ENCODE data around the gene CBFA2T3.

The CBFA2T3 gene

GRCh38 chr16:88913870-88914269 lies 63.1 kb downstream of the CBFA2T3 start:
- no peaks in the 10 kb centered on the region for H3K36me3 ChIP-seq (ENCODE audit: control insufficient read depth, insufficient read depth, low read length)
- no peaks in the 10 kb centered on the region for H3K27me3 ChIP-seq (ENCODE audit: control insufficient read depth, insufficient read depth, low read length)
- TF ChIP-seq, protein P1, sequence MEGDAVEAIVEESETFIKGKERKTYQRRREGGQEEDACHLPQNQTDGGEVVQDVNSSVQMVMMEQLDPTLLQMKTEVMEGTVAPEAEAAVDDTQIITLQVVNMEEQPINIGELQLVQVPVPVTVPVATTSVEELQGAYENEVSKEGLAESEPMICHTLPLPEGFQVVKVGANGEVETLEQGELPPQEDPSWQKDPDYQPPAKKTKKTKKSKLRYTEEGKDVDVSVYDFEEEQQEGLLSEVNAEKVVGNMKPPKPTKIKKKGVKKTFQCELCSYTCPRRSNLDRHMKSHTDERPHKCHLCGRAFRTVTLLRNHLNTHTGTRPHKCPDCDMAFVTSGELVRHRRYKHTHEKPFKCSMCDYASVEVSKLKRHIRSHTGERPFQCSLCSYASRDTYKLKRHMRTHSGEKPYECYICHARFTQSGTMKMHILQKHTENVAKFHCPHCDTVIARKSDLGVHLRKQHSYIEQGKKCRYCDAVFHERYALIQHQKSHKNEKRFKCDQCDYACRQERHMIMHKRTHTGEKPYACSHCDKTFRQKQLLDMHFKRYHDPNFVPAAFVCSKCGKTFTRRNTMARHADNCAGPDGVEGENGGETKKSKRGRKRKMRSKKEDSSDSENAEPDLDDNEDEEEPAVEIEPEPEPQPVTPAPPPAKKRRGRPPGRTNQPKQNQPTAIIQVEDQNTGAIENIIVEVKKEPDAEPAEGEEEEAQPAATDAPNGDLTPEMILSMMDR (IDR thresholded peaks at IDR 0.05), result no peak
- no peaks in the 10 kb centered on the region for H3K79me2 ChIP-seq
- no peak overlapping the region for H3K9ac ChIP-seq
- no peaks in the 10 kb centered on the region for H3K4me1 ChIP-seq
- no peaks in the 10 kb centered on the region for H3K9me3 ChIP-seq (ENCODE audit: control insufficient read depth, low read length)
- H3K4me2 ChIP-seq (ENCODE audit: low read length), result no peak overlapping the region
- H2AFZ ChIP-seq, result no peak overlapping the region
- H3K4me3 ChIP-seq (ENCODE audit: low read depth, low read length), result no peak overlapping the region
- no peak overlapping the region for H3K27ac ChIP-seq

GRCh38 chr16:88913001-88913612 lies 63.9 kb downstream of the CBFA2T3 start:
- H3K9me3 ChIP-seq (ENCODE audit: control insufficient read depth, low read length), result no peaks in the 10 kb centered on the region
- H3K27me3 ChIP-seq (ENCODE audit: control insufficient read depth, insufficient read depth, low read length), result no peaks in the 10 kb centered on the region
- no peak overlapping the region for H3K4me3 ChIP-seq (ENCODE audit: low read depth, low read length)
- no peak overlapping the region for H2AFZ ChIP-seq
- no peaks in the 10 kb centered on the region for H3K36me3 ChIP-seq (ENCODE audit: control insufficient read depth, insufficient read depth, low read length)
- H3K4me2 ChIP-seq (ENCODE audit: low read length), result no peak overlapping the region
- H3K9ac ChIP-seq, result no peak overlapping the region
- TF ChIP-seq, protein P1 (IDR thresholded peaks at IDR 0.05), result no peak
- no peaks in the 10 kb centered on the region for H3K79me2 ChIP-seq
- H3K4me1 ChIP-seq, result no peaks in the 10 kb centered on the region
- H3K27ac ChIP-seq, result no peak overlapping the region

DNA sequence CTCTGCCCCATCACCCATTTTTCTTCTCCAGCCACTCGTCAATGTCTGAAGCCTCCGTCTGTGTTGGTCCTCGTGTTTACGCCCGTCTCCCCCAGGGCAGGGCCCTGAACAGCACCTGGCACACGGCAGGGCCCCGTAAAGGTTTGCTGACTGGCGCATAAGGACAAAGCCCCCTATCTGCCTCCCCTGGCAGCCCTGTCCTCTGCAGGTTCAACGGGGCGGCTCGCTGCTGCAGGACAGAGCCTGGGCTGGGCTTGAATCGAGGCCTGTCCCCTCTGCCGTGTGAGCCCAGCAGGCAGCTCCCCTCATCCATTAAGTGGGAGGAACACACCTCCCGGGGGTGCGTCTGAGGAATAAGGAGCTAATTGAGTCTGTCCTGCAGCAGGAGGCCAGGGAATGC lies 64.5 kb downstream of the CBFA2T3 start:
- H3K4me3 ChIP-seq (ENCODE audit: low read depth, low read length), result no peak overlapping the region
- no peaks in the 10 kb centered on the region for H3K27me3 ChIP-seq (ENCODE audit: control insufficient read depth, insufficient read depth, low read length)
- no peaks in the 10 kb centered on the region for H3K79me2 ChIP-seq
- TF ChIP-seq, protein P1 (IDR thresholded peaks at IDR 0.05), result no peak
- H3K4me1 ChIP-seq, result no peaks in the 10 kb centered on the region
- H3K27ac ChIP-seq, result no peak overlapping the region
- H3K36me3 ChIP-seq (ENCODE audit: control insufficient read depth, insufficient read depth, low read length), result no peaks in the 10 kb centered on the region
- H2AFZ ChIP-seq, result no peak overlapping the region
- no peak overlapping the region for H3K4me2 ChIP-seq (ENCODE audit: low read length)
- H3K9ac ChIP-seq, result no peak overlapping the region
- H3K9me3 ChIP-seq (ENCODE audit: control insufficient read depth, low read length), result no peaks in the 10 kb centered on the region

DNA sequence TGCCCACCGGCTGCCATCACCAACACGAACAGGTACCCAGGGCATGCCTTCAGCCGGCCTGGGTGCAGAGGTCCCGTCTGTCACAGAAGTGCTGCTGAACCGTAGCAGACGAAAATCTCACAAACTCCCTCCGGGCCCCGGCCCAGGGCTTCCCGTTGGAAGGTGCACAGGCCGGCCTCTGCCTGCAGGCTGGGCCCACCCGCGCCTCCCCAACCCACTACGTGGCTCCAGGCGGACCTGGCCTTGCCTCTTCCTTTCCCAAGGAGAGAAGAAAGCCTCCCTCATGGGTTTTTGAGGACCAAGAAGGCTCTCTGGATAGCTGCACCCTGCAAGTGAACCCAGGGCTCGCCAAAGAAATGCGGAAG lies 65.1 kb downstream of the CBFA2T3 start:
- Histone ChIP-seq H3K9ac (no peak overlapping the region), H3K27ac (no peak overlapping the region), H2AFZ (no peak overlapping the region), H3K27me3 (ENCODE audit: control insufficient read depth, insufficient read depth, low read length) (no peaks in the 10 kb centered on the region), H3K79me2 (no peaks in the 10 kb centered on the region), H3K36me3 (ENCODE audit: control insufficient read depth, insufficient read depth, low read length) (no peaks in the 10 kb centered on the region), H3K4me1 (no peaks in the 10 kb centered on the region), H3K9me3 (ENCODE audit: control insufficient read depth, low read length) (no peaks in the 10 kb centered on the region), H3K4me3 (ENCODE audit: low read depth, low read length) (no peak overlapping the region), H3K4me2 (ENCODE audit: low read length) (no peak overlapping the region)
- TF ChIP-seq, protein P1 (IDR thresholded peaks at IDR 0.05), result no peak

All from parathyroid adenoma (tissue), 2 donors.